GM12873 (cell line): ENCODE results near the gene MTHFSD.

ENCODE experiments used
- CTCF ChIP-seq: IDR thresholded peaks from 2 replicates; pipeline ENCODE4 v1.5.1; 2012; ENCODE audit warnings: low read depth, mild to moderate bottlenecking, moderate library complexity, low read length, control low read depth; ENCODE audit not compliant: insufficient read depth; ENCODE audit errors: missing control alignments

The MTHFSD gene

GRCh38 chr16:86540894-86541293 lies 14.1 kb downstream of the MTHFSD start:
- no peak for TF ChIP-seq CTCF

DNA sequence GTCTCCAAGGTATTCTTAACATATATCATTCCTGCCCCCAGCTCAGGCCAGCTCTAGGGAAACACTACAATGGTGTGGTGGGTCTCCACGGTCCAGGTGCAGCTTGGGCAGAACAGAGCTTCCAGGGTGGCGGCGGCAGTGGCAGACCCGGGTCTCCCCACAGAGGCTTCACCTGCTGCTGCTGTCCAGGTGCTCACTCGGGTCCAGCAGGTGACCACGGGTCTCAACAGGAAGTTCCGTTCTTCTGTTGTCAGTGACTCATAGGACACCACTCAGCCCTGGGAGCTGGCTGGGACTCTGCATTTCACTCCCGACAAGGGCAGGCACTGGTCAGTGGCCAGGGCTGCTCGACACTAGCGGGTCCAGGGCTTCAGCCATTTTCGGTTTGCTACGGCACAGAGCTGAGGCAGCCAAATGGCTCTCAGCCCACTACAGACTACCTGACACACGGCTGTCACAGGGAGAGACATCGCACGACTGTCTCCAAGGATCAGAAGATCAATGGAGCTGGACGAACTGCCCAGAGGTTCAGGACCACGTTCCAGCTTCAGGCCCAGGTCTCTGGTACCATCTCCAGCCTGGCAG lies 16.7 kb downstream of the MTHFSD start:
- no peak for TF ChIP-seq CTCF

DNA sequence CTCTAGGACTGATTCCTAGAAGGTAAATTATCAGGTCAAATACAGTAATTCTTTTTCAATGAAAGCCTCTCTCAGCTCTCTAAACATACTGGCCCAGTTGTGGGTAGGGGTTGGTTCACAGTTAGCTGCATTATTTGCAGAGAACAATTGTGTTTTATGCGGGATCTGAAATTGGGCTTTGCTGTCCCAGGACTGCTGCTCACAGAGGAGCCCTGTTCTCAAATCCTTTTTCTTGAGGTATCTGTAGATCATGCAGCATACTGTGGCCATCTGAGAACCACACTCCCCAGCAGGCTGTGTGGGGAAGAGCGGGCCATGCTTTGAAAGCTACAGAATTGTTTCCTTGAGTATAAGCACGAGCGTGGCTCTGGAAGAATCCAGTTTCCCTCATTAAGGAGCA lies 17.5 kb downstream of the MTHFSD start:
- no peak for TF ChIP-seq CTCF

- TF ChIP-seq CTCF = no peak
These were observed 18.4 kb downstream of the MTHFSD start for GRCh38 chr16:86536621-86537020.

GRCh38 chr16:86534779-86535615 lies 20.0 kb downstream of the MTHFSD start:
- TF ChIP-seq CTCF = no peak

GRCh38 chr16:86533767-86534351 lies 21.2 kb downstream of the MTHFSD start:
- TF ChIP-seq CTCF = no peak

GRCh38 chr16:86533076-86533475 lies 22.0 kb downstream of the MTHFSD start:
- no peak for TF ChIP-seq CTCF
